ENCODE data around the gene TLL2. TPM values are rescaled to one million over a fixed set of nuclear protein-coding genes. Genes with fewer than 3 reads are reported as not detected.

TLL2 gene
- polyA plus RNA-seq, 1 experiment = 0.05 TPM

DNA sequence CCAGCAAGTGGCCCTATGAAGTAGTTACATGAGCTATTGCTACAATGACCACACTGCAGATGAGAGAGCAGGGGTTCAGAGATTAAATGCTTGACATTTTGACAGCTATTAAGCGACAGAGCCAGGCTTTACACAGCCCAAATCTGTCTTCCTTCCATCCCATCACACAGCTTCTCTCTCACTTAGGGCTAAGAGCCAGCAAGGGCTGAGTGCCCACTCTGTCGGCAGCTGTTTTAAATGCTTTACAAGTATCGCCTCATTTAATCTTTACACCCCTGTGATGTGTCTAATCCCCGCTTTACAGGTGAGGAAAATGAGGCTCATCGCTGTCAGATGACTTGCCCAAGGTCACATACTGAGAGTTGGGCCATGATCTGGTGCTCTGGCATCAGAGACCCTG is 139.7 kb downstream of the TLL2 start:
- ChIA-PET POLR2A (no interaction called here), CTCF (interaction anchor here (0.7 to 4.0 kb wide), 13 partner anchors 8 to 267 kb away, joined by 3 to 38 read pairs (median 6); partner anchors contain the start of gene TLL2)
- no peaks in the 10 kb centered on the region for H3K36me3 ChIP-seq (ENCODE audit: control insufficient read depth, insufficient read depth, low read length)
- TF ChIP-seq, protein P1, sequence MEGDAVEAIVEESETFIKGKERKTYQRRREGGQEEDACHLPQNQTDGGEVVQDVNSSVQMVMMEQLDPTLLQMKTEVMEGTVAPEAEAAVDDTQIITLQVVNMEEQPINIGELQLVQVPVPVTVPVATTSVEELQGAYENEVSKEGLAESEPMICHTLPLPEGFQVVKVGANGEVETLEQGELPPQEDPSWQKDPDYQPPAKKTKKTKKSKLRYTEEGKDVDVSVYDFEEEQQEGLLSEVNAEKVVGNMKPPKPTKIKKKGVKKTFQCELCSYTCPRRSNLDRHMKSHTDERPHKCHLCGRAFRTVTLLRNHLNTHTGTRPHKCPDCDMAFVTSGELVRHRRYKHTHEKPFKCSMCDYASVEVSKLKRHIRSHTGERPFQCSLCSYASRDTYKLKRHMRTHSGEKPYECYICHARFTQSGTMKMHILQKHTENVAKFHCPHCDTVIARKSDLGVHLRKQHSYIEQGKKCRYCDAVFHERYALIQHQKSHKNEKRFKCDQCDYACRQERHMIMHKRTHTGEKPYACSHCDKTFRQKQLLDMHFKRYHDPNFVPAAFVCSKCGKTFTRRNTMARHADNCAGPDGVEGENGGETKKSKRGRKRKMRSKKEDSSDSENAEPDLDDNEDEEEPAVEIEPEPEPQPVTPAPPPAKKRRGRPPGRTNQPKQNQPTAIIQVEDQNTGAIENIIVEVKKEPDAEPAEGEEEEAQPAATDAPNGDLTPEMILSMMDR (IDR thresholded peaks at IDR 0.05; ENCODE audit: insufficient read depth, low read depth, low read length) = no peak
- DNase-seq (ENCODE audit: low read depth) = no peak
- no peaks in the 10 kb centered on the region; the same call in 1 of the 2 replicates for H3K27me3 ChIP-seq (ENCODE audit: control insufficient read depth, insufficient read depth, low read length)
- no peak overlapping the region for H3K4me3 ChIP-seq (ENCODE audit: low read depth, low read length)

DNA sequence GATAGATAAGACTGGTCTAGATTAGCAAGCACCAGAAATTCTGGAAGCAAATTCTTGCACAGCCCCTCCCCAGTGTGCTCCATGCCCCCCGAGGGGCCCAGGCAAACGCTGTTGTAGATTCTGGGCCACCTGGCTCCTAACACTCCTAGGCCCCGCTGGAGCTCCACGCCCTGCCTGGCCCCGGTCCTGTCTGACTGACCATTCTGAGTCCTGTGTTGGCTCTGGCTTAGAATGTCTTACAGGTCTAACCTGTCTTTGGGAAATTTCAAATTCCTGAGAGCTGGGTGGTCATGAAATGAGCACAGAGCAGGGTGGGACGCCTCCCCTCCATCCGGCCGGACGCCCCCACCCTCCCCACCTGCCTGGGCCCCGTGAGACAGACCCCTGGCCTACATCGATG is 142.4 kb downstream of the TLL2 start:
- Histone ChIP-seq H3K27me3 (ENCODE audit: control insufficient read depth, insufficient read depth, low read length) (peaks cover 1% of the 10 kb centered on the region; the same call in 1 of the 2 replicates), H3K4me3 (ENCODE audit: low read depth, low read length) (no peak overlapping the region), H3K36me3 (ENCODE audit: control insufficient read depth, insufficient read depth, low read length) (no peaks in the 10 kb centered on the region)
- no peak for DNase-seq (ENCODE audit: low read depth)
- TF ChIP-seq, protein P1 (IDR thresholded peaks at IDR 0.05; ENCODE audit: insufficient read depth, low read depth, low read length) = no peak
- ChIA-PET CTCF (interaction anchor here (0.6 to 2.9 kb wide), 14 partner anchors 19 to 837 kb away, joined by 3 to 12 read pairs (median 4); partner anchors contain the start of gene TLL2), POLR2A (no interaction called here)

DNA sequence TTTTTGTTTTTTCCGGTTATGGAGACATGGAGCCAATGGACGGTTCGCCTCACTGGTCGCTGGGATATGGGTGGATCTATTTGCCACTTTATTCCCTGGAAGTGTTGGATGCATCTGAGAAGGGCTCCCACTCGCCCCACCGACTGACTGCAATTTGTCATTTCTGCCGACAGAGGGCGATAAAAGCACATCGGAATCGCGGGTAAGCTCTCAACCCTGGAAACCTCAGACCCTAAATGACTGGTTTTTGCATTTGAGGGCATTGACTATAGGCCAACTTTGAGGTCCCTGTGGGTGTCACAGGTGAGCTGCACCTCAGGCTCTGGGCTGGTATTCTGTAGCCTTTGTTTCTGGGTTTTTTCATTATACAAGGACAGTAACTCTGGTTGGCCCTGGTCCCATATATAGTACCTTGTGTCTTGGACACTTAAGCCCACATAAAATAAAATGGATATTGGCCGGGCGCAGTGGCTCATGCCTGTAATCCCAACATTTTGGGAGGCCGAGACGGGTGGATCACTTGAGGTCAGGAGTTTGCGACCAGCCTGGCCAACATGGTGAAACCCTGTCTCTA is 143.1 kb downstream of the TLL2 start:
- no peaks in the 10 kb centered on the region for H3K36me3 ChIP-seq (ENCODE audit: control insufficient read depth, insufficient read depth, low read length)
- TF ChIP-seq, protein P1 (IDR thresholded peaks at IDR 0.05; ENCODE audit: insufficient read depth, low read depth, low read length) = peak; percentile 84
- no peak overlapping the region for H3K4me3 ChIP-seq (ENCODE audit: low read depth, low read length)
- POLR2A ChIA-PET = no interaction called here
- no peak for DNase-seq (ENCODE audit: low read depth)
- CTCF ChIA-PET = interaction anchor here (0.7 to 2.9 kb wide), 21 partner anchors 8 to 838 kb away, joined by 3 to 13 read pairs (median 4); partner anchors contain the start of gene TLL2
- peaks cover 1% of the 10 kb centered on the region; the same call in 1 of the 2 replicates for H3K27me3 ChIP-seq (ENCODE audit: control insufficient read depth, insufficient read depth, low read length)

DNA sequence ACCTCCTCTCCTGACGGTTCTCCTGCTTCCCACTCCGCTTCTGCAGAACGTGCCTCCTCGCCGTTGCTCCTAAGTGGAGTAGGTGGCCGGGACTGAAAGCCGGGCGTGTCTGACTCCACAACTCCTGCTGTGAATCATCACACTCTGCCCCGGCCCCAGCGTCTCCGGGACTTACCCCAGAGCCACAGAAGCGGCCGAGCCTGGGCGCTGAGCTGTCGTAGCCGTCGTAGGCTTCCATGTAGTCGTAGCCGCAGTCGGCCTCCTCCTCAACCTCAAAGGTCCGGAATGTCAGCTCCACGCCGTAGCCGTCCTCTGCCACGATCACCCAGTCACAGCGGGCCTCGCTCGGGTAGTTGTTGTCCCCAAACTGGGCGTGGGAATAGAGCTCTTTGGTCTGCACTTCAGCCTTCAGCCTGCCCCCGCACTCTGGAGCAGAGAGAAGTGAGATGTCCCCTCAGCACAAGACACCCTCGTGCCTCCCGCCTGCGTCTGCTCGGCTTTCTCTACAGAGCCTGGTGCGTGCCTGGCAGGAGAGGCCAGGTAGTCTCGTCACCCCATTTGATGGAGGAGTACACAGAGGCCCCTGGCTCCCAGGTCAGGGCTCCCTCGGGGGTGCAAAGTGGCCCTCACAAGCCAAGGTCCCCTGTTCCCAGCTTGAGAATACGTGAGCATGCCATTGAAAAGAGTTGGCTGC is 143.7 kb downstream of the TLL2 start:
- ChIA-PET POLR2A (no interaction called here), CTCF (interaction anchor here (0.7 to 2.9 kb wide), 20 partner anchors 9 to 838 kb away, joined by 3 to 13 read pairs (median 4); partner anchors contain the start of gene TLL2)
- H3K4me3 ChIP-seq (ENCODE audit: low read depth, low read length) = no peak overlapping the region
- no peaks in the 10 kb centered on the region for H3K36me3 ChIP-seq (ENCODE audit: control insufficient read depth, insufficient read depth, low read length)
- DNase-seq (ENCODE audit: low read depth) = no peak
- TF ChIP-seq, protein P1 (IDR thresholded peaks at IDR 0.05; ENCODE audit: insufficient read depth, low read depth, low read length) = no peak
- H3K27me3 ChIP-seq (ENCODE audit: control insufficient read depth, insufficient read depth, low read length) = peaks cover 1% of the 10 kb centered on the region; the same call in 1 of the 2 replicates

DNA sequence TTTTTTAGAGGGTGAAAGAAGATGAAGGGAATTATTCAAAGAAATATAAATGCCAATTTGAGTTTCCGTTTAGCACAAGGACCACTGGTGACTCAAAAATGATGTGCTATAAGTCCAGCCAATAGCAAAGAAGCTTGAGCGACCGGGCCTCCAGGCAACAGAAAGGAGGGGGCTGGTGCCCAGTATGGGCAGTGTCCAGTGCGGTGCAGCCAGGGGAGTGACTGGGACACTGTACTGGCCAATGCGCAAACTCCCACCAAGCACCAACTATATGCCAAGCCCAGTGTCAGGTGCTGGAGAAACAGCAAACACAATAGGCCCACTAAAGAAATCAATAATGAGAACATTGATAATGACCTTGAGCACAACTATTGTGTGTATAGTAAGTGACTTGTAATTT is 144.8 kb downstream of the TLL2 start:
- TF ChIP-seq, protein P1 (IDR thresholded peaks at IDR 0.05; ENCODE audit: insufficient read depth, low read depth, low read length) = no peak
- no peak for DNase-seq (ENCODE audit: low read depth)
- peaks cover 1% of the 10 kb centered on the region; the same call in 1 of the 2 replicates for H3K27me3 ChIP-seq (ENCODE audit: control insufficient read depth, insufficient read depth, low read length)
- ChIA-PET CTCF (interaction anchor here (0.6 to 1.6 kb wide), 2 partner anchors 29 to 351 kb away, joined by 3 to 5 read pairs; no protein-coding TSS in a partner anchor), POLR2A (no interaction called here)
- H3K4me3 ChIP-seq (ENCODE audit: low read depth, low read length) = no peak overlapping the region
- H3K36me3 ChIP-seq (ENCODE audit: control insufficient read depth, insufficient read depth, low read length) = no peaks in the 10 kb centered on the region

All from BJ (cell line).